SK-N-SH treated with all-trans-retinoic acid at 6 μM for 48 hours (cell line): ENCODE measurements around the gene ACSBG1.

Experiments
- ATAC-seq: fragments of 200-7000 bp; cut with Tn5 transposase; 3 replicates; pipeline ENCODE4 v1.9.1; 2020; ENCODE audit warnings: mild to moderate bottlenecking, moderate library complexity
- ARNTL ChIP-seq: fragments of 450-650 bp; formaldehyde crosslinking; IDR thresholded peaks from 2 replicates; pipeline ENCODE4 v1.5.0; 2020; ENCODE audit warnings: low read depth, mild to moderate bottlenecking, moderate library complexity, borderline replicate concordance
- BACH2 ChIP-seq: fragments of 250-450 bp; sonication (Bioruptor Pico); IDR thresholded peaks from 2 replicates; pipeline ENCODE4 v1.9.0; 2021; ENCODE audit warnings: mild to moderate bottlenecking, borderline replicate concordance
- CREB5 ChIP-seq: fragments of 250-450 bp; sonication (Bioruptor Pico); IDR thresholded peaks from 2 replicates; pipeline ENCODE4 v1.5.1; 2020; ENCODE audit warnings: low read depth, mild to moderate bottlenecking, moderate library complexity
- CSRNP3 ChIP-seq: fragments of 250-450 bp; sonication (Bioruptor Pico); IDR thresholded peaks from 2 replicates; pipeline ENCODE4 v1.5.1; 2021; ENCODE audit warnings: mild to moderate bottlenecking, moderate library complexity
- ESRRG ChIP-seq: fragments of 250-450 bp; sonication (Bioruptor Pico); IDR thresholded peaks from 2 replicates; pipeline ENCODE4 v1.6.1; 2021; ENCODE audit warnings: mild to moderate bottlenecking
- GLIS3 ChIP-seq: fragments of 250-450 bp; sonication (Bioruptor Pico); IDR thresholded peaks from 2 replicates; pipeline ENCODE4 v1.5.0; 2020; ENCODE audit warnings: mild to moderate bottlenecking, moderate library complexity
- OSR1 ChIP-seq: fragments of 250-450 bp; sonication (Bioruptor Pico); IDR thresholded peaks from 2 replicates; pipeline ENCODE4 v1.8.0; 2022; ENCODE audit warnings: moderate library complexity, mild to moderate bottlenecking, inconsistent platforms
- PATZ1 ChIP-seq: fragments of 250-450 bp; sonication (Bioruptor Pico); IDR thresholded peaks from 2 replicates; pipeline ENCODE4 v1.8.0; 2020; ENCODE audit warnings: mild to moderate bottlenecking, moderate library complexity, borderline replicate concordance
- PPARA ChIP-seq: fragments of 250-450 bp; sonication (Bioruptor Pico); IDR thresholded peaks from 2 replicates; pipeline ENCODE4 v1.5.0; 2020; ENCODE audit warnings: mild to moderate bottlenecking, borderline replicate concordance
- RARB ChIP-seq: fragments of 250-450 bp; sonication (Bioruptor Pico); IDR thresholded peaks from 2 replicates; pipeline ENCODE4 v1.8.0; 2021; ENCODE audit warnings: mild to moderate bottlenecking, moderate library complexity
- SNAI2 ChIP-seq: fragments of 250-450 bp; sonication (Bioruptor Pico); IDR thresholded peaks from 2 replicates; pipeline ENCODE4 v1.5.0; 2020; ENCODE audit warnings: mild to moderate bottlenecking, moderate library complexity
- TCF4 ChIP-seq: fragments of 250-450 bp; sonication (Bioruptor Pico); IDR thresholded peaks from 2 replicates; pipeline ENCODE4 v1.8.0; 2021; ENCODE audit warnings: mild to moderate bottlenecking, moderate library complexity, borderline replicate concordance
- TOX ChIP-seq: fragments of 250-450 bp; sonication (Bioruptor Pico); IDR thresholded peaks from 2 replicates; pipeline ENCODE4 v1.8.0; 2021; ENCODE audit warnings: mild to moderate bottlenecking, moderate library complexity, borderline replicate concordance
- TSHZ2 ChIP-seq: fragments of 250-450 bp; sonication (Bioruptor Pico); IDR thresholded peaks from 2 replicates; pipeline ENCODE4 v1.5.0; 2020; ENCODE audit warnings: mild to moderate bottlenecking, moderate library complexity
- ZC3H10 ChIP-seq: fragments of 250-450 bp; sonication (Bioruptor Pico); IDR thresholded peaks from 2 replicates; pipeline ENCODE4 v1.5.1; 2021; ENCODE audit warnings: mild to moderate bottlenecking, moderate library complexity
- ZFP3 ChIP-seq: fragments of 250-450 bp; sonication (Bioruptor Pico); IDR thresholded peaks from 2 replicates; pipeline ENCODE4 v1.5.0; 2020; ENCODE audit warnings: mild to moderate bottlenecking, moderate library complexity
- ZFP30 ChIP-seq: fragments of 450-650 bp; formaldehyde crosslinking; IDR thresholded peaks from 2 replicates; pipeline ENCODE4 v1.5.0; 2022; ENCODE audit warnings: mild to moderate bottlenecking, moderate library complexity
- ZNF565 ChIP-seq: fragments of 450-650 bp; formaldehyde crosslinking; conservative IDR thresholded peaks from 2 replicates; pipeline ENCODE4 v1.5.0; 2020; ENCODE audit warnings: low read depth, mild to moderate bottlenecking, moderate library complexity
- ZNF70 ChIP-seq: fragments of 450-650 bp; formaldehyde crosslinking; IDR thresholded peaks from 2 replicates; pipeline ENCODE4 v1.5.0; 2020; ENCODE audit warnings: mild to moderate bottlenecking, moderate library complexity
- ZNF8 ChIP-seq: fragments of 450-650 bp; formaldehyde crosslinking; IDR thresholded peaks from 2 replicates; pipeline ENCODE4 v1.5.0; 2020; ENCODE audit warnings: mild to moderate bottlenecking, moderate library complexity

The ACSBG1 gene

GRCh38 chr15:78139578-78139977, 94.8 kb downstream of the ACSBG1 start (continued):
- no peak for TF ChIP-seq PATZ1 (CRISPR knock-in tag)
- TF ChIP-seq ZNF565, result no peak
- TF ChIP-seq ZNF70, result no peak
- TF ChIP-seq, all 23 proteins: peak for 0

GRCh38 chr15:78133801-78134200, 100.6 kb downstream of the ACSBG1 start:
- ATAC-seq, result no peak
- no peak for TF ChIP-seq ZNF565
- no peak for TF ChIP-seq ZNF70
- no peak for TF ChIP-seq TSHZ2 (CRISPR knock-in tag)
- TF ChIP-seq ZFP3 (CRISPR knock-in tag), result no peak
- TF ChIP-seq PPARA, result no peak
- no peak for TF ChIP-seq TOX
- no peak for TF ChIP-seq ESRRG
- TF ChIP-seq BACH2, result no peak

- peak; percentile 88 for ATAC-seq
- TF ChIP-seq BACH2 (no peak), CSRNP3 (CRISPR knock-in tag) (no peak), PPARA (no peak), TCF4 (CRISPR knock-in tag) (no peak), OSR1 (CRISPR knock-in tag) (no peak), SNAI2 (CRISPR knock-in tag) (no peak), ZC3H10 (no peak), ZFP30 (CRISPR knock-in tag) (no peak), ZFP3 (CRISPR knock-in tag) (no peak), TSHZ2 (CRISPR knock-in tag) (no peak), TOX (no peak), CREB5 (no peak), ZNF70 (no peak), ARNTL (CRISPR knock-in tag) (no peak), ZNF565 (no peak), ZNF8 (CRISPR knock-in tag) (no peak), RARB (CRISPR knock-in tag) (no peak), ESRRG (no peak), GLIS3 (CRISPR knock-in tag) (no peak)
- TF ChIP-seq, all 23 proteins: peak for 0
Measured at GRCh38 chr15:78131295-78132061, 102.9 kb downstream of the ACSBG1 start, which contains the start of gene CIB2. Gene CIB2 (minus strand): TSS chr15:78131445. CDS start chr15:78131215, 230 bp downstream.
